Stimulated activated CD4-positive, alpha-beta T cell treated with anti-CD3 and anti-CD28 coated beads, Interleukin-2, amount 100 ng/mL, for 4 hours (primary cell): ENCODE measurements around the gene CDH3.

Experiments used
- DNase-seq: peaks from one replicate; pipeline ENCODE4 v3.0.0-alpha.2; 2020; ENCODE audit warnings: low read depth

CDH3 gene

GRCh38 chr16:68644715-68645493, at the start of gene CDH3:
Gene CDH3, plus strand, starts transcription at chr16:68645310. Its CDS starts 70 bp downstream, at chr16:68645380.
- DNase-seq: peak; percentile 9

- no peak for DNase-seq
These were observed 48.8 kb upstream of the CDH3 start for GRCh38 chr16:68596266-68596665.

DNA sequence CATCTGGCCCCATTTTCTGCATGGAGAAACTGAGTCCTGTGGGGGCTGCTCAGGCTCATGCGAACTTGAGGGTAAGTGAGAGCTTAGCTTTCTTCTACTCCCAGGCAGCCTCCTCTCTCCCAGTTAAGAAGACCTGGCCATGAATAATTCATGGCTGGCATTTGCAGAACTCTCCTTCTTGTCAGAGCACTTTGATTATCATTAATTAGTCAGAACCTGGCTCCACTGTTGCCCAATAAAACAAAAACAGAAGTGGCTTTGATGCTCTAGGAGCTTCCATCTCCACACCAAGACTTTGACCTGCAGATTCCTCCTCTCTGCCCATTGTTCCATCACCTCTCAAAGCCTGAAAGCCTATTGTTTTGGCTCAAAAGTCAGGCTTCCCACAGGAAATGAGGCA, 45.5 kb upstream of the CDH3 start:
- no peak for DNase-seq

- no peak for DNase-seq
These were observed 39.4 kb upstream of the CDH3 start for GRCh38 chr16:68605746-68606145.

DNA sequence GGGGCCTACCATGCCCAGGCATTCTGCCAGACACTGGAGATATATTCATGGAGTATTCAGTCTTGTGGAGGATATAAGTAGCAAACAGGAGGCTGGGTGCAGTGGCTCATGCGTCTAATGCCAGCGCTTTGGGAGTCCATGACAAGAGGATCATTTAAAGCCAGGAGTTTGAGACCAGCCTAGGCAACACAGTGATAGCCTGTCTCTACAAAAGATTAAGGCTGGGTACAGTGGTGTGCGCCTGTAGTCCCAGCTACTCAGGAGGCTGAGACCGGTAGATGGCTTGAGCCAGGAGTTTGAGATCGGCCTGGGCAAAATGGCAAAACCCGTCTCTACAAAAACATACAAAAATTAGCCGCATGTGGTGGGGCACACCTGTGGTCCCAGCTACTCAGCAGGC, 37.7 kb upstream of the CDH3 start:
- DNase-seq: no peak

- DNase-seq: no peak
These were observed 36.8 kb upstream of the CDH3 start for GRCh38 chr16:68608330-68608729.

DNA sequence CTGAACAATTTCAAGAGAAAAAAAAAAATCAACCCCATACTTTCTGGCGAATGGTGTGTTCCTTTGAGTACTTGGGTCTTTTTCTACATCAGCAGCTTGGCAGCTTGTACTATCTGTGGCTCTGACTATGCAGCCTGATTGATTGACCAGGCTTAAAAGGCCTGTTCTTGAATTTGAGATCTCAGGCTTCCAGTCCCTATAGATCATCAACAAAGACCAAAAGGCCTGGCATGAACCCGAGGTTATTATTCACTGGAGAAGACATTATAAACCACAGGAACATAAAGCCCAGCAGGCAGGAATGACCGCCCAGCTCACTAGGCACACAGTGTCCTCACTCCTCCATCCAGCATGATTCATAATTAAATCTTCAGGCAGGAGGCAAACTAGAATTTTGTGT, 32.1 kb upstream of the CDH3 start:
- no peak for DNase-seq

DNA sequence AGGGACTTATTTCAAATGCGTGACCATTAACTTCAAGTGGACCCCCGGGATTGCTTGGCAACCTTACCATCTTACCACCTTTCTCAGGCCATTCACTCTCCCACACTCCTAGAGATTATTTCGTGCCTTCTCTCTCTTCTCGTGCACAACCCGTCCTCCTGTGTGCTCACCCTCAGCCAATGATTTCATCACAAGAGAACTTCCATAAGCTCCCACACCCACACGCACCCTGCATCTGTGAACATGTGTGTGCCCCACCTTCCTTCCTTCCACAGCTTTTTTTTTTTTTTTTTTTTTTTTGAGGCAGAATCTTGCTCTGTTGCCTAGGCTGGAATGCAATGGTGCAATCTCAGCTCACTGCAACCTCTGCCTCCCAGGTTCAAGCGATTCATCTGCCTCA, 27.4 kb upstream of the CDH3 start:
- DNase-seq: no peak

- no peak for DNase-seq
These were observed 18.6 kb upstream of the CDH3 start for GRCh38 chr16:68626557-68626956.

GRCh38 chr16:68627951-68628425, 17.1 kb upstream of the CDH3 start:
- no peak for DNase-seq

DNA sequence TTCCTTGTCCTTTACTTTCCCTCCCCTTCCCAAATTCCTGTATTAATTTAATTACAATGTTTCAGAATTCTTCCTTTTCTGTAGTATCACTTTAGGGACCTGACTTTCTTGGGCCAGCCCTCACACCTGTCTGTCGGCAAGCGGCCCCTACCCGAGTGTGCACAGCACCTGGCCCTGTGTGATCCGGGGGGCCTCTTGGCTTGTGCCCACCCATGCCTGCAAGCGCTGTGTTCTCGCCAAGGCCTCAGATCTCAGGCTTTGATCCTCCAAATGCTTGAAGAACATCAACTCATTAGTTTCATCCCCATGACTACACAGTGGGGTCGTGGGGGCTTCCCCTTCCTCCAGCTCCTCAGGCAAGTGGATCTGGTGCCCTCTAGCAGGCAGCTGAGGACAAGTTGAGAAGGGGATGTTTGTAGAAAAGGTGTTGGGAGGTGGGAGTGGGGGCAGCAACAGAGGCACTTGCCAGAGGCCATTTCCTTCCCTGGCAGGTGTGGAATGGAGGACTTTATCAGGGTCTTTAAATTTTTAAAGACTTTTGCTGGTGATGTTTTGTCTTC, 15.7 kb upstream of the CDH3 start:
- DNase-seq: no peak

GRCh38 chr16:68636064-68636560, 9.0 kb upstream of the CDH3 start:
- DNase-seq: no peak

- DNase-seq: no peak
These were observed 8.3 kb upstream of the CDH3 start for GRCh38 chr16:68636818-68637217.

- DNase-seq: no peak
These were observed 4.1 kb upstream of the CDH3 start for GRCh38 chr16:68640972-68641371.

DNA sequence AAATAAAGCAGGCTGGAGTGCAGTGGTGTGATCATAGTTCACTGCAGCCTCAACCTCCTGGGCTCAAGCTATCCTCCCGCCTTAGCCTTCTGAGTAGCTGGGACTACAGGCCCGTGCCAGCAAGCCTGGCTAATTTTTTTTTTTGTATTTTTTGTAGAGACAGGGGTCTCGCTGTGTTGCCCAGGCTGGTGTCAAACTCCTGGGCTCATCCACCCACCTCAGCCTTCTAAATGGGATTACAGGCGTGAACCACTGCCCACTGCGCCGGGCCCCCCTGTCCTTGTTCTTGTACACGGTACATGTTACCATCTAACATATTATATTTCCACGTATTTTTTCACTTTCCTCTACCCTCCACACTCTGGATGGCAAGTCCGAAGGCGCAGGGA, 3.1 kb upstream of the CDH3 start:
- no peak for DNase-seq

GRCh38 chr16:68642436-68643101, 2.5 kb upstream of the CDH3 start:
- DNase-seq: no peak

GRCh38 chr16:68643227-68643626, 1.9 kb upstream of the CDH3 start:
- no peak for DNase-seq

DNA sequence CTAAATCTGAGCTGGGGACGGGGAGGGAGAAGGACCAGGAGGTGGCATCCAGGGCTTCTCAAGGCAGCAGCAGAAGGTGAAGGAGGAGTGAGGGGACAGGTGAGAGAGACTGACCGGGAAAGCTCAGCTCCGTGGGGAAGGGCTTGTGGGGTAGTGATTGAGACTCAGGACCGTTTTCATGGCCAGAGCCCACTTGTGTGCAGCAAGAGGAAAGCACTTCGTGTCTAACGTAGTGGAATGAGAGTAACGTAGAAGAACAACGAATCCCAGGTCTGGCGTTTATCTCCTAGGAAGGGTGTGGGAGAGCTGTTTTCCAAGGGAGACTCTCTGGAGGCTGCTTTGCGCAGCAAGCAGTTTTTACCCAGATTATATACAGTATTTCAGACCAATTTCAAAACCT, 1.3 kb upstream of the CDH3 start:
- no peak for DNase-seq

- DNase-seq: no peak
These were observed 814 bp upstream of the CDH3 start for GRCh38 chr16:68644296-68644695.

DNA sequence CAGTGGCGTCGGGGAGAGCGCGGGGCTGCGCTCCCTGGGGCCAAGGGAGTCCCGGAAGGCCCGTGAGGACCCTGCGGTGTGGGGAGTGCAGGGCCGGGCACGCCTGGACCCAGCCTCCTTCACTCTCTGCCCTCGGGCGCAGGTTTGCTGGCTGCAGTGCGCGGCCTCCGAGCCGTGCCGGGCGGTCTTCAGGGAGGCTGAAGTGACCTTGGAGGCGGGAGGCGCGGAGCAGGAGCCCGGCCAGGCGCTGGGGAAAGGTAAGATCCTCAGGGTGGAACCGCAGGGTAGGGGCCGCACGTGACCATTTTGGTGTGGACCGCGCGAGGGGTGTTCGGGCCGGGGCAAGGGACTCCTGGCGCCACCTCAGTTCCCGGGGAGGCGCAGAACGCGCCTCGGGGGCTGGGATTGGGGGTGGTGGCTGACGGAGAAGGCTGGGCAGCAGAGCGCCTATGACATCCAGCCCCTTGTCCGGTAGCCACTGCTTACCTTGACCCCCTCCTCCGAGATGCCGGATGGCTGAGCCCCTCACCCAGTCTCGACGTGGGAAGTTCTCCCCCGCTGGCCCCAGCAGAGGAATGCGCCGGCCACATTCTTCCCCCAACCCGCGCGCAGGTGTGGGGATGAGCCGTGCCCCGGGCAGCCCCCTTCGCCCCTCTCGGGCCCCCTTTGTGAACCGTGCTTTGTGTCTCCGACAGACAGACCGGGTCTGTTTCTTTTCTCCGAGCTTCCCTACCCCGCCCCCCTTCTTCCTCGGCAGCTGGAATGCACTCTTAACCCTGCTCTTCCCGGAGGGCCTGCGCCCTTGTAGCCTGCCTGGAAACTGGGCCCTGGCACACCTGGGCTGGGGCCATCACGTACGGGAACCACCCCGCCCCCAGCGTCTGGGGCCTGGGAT, 631 bp downstream of the CDH3 start:
- DNase-seq: no peak

DNA sequence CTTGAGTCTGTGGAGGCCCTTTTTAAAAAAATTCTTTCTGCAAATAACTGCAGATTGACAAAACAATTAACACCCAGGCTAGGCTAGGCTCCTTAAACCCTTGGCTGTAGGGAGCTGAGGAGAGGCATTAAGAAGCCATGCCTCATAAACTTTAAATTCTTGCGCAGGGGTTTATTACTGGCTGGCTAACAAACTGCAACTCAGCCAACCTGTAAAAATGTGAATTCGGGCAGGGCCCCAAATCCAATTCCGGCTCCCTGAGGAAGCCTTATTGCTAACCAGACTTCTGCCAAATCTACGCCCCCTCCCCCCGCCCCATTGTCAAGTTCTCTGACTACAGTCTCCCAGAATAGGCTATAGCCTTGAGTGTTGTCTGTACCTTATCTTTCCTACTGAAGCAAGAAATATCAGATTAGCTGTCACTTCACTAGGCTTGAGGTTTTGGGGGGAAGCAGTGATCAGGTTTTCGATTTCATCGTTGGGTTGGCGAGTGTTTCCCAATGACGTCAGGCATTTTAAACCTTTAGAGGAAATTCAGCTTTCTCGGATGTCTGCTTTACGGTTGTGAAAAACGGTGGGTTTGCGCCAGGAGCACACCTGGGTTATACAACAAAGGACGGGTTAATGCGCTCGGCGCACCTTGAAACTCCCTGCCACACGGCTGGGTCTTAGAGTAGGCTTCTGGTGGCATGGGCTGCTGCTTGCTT, 2.0 kb downstream of the CDH3 start:
- no peak for DNase-seq
